Activated CD8-positive, alpha-beta memory T cell treated with anti-CD3 and anti-CD28 coated beads for 48 hours (primary cell): ENCODE results near the gene AP4M1.

ENCODE experiments used
- DNase-seq, 3 experiments: peaks; one replicate each; pipeline ENCODE4 v3.0.0-alpha.2; 2020; ENCODE audit warnings: low read depth in 2 of 3, low spot score in 2 of 3

Gene AP4M1

DNA sequence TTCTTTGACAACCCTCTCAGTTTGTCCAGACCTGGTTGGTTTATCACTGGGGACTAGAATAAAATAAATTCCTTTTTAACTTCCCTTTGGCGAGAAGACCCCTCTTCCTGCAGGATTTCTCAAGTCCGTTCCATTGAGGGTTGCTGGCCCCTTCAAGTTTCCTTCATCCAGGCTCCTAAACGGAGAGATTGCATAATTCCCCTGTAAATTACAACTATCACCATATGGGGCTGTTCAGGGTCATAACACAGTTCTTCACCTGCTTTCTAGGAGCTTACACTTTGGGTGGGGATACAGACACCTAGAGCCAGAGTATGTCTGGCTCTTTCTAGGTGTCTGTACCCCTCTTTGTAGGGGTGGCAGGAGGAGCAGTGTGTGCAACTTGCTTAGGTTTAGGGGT lies 15.9 kb upstream of the AP4M1 start:
- no peak for DNase-seq

DNA sequence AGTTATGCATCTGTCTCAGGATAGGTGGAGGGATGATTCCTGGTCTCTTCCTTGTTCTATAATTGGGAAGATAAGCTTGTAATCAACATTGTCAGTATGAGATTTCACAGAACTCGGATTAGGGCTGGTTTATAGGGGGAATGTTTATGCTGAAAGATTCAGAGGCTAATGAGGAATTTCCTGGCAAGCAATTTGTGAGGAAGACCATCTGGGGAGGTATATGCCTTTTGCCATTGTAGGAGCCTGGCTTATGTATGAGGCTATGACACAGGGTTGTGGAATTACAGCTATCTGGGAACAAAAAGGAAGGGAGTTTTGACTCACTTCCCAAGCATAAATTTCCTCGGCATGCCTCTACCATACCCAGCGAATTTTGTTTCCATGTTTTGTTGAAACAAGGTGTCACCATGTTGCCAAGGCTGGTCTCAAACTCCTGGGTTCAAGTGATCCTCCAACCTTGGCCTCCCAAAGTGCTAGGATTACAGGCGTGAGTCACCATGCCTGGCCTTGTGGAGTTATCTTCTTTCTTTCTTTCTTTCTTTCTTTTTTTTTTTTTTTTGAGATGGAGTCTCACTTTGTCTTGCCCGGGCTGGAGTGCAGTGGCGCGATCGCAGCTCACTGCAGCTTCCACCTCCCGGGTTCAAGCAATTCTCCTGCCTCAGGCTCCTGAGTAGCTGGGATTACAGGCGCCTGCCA lies 14.2 kb upstream of the AP4M1 start:
- DNase-seq = no peak

DNA sequence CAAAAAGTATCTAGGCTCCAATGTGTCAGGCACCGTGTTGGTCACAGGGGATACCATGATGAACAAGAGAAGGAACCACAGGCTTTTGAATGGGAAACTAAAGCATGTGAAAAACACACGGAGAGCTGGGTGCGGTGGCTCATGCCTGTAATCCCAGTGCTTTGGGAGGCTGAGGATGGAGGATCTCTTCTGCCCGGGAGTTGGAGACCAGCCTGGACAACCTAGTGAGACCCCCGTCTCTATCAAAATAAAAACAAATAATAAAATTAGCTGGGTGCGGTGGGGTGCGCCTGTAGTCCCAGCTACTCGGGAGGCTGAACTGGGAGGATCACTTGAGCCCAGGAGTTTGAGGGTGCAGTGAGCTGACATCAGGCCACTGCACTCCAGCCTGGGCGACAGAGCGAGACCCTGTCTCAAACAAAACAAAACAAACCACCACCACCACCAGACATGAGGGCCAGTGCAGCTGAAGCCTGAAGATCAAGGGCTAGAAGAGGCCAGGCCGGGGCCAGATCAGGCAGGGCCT lies 13.3 kb upstream of the AP4M1 start:
- DNase-seq = no peak

DNA sequence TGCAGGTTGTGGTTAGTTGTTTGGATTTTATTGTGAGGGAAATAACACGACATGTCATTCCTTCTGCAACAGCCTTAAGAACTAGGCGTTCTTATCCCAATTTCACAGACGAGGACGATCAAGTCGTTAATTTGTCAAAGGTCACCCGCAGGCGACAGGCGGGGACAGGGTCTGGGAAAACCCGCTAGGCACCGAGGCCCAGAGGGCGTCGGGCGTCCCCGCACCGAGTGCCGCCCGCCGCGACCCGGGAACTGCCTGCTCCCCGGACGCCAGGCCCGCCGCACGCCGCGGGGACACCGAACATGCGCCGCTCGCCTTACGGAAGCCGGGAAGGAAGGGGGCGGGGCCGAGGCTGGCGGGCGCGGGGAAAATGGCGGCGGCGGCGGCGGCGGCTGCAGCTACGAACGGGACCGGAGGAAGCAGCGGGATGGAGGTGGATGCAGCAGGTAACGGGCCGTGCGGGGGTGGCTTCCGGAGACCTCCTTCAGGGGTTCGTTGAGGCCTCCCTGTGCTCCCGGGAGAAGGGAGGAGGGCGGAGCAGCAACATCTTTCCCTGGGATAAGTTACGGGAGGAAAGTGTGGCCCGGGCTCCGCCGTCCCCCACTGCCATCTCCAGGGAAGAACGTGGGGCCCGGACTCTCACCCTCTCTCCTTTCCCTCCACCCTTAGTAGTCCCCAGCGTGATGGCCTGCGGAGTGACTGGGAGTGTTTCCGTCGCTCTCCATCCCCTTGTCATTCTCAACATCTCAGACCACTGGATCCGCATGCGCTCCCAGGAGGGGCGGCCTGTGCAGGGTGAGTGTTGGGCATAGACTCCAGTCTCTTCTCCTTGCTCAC lies 12.6 kb upstream of the AP4M1 start, which contains the start of gene COPS6:
Gene COPS6 (plus strand): TSS at position 349 of the 837 bp plus-strand sequence. CDS start 22 bp downstream, at position 371.
- DNase-seq = peak; percentile 71 to 85 (median 81)

DNA sequence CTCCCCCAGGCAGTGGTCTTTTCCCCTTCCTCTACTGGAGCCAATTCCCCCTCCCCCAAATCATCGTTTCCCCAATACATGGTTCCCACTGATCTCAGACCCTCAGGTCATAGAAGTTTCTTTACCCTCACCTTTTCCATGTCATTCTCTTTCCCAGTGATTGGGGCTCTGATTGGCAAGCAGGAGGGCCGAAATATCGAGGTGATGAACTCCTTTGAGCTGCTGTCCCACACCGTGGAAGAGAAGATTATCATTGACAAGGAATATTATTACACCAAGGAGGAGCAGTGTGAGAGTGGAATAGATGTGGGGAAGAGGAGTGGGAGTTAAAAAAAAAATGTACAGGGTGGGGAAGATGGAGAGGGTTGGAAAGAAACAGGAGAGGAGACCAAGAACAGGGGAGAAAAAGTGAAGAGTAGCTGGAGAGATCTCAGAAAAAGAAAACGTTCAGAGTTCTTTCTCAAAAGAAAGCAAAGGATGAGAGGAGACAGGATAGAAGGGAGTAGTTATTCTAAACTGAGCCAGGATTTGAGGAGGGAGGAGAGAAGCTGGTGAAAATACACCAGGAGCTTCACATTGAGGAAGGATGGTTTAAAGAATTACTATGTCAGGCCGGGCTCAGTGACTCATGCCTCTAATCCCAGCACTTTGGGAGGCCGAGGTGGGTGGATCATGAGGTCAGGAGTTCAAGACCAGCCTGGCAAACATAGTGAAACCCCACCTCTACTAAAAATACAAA lies 11.8 kb upstream of the AP4M1 start:
- no peak for DNase-seq

DNA sequence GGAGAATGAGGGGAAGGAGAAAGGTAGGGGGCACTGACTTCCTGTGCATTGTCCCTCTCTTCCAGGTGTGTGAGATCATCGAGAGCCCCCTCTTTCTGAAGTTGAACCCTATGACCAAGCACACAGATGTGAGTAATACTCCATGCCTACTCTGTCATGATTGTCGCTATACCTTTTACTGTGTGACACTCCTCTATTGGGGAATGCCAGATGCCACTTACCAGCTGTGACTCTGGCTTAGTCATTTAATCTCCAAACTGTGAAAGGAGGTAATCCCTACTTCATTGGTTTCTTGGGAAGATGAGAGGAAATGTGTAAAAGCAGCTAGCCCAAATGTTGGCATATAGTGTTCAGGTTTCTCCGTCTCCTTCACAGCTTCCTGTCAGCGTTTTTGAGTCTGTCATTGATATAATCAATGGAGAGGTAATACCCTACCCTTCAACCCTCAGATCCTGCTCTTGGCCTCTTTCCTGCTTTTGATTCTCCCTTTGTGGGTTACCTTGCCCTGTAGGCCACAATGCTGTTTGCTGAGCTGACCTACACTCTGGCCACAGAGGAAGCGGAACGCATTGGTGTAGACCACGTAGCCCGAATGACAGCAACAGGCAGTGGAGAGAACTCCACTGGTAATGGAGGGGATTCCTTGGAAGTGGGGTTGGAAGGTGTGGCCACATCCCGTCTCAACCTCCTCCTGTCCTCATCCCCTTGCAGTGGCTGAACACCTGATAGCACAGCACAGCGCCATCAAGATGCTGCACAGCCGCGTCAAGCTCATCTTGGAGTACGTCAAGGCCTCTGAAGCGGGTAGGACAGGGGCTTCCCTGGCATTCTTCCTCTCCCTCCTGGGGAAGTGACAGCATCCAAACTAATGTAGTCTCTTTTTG lies 10.7 kb upstream of the AP4M1 start:
- no peak for DNase-seq

DNA sequence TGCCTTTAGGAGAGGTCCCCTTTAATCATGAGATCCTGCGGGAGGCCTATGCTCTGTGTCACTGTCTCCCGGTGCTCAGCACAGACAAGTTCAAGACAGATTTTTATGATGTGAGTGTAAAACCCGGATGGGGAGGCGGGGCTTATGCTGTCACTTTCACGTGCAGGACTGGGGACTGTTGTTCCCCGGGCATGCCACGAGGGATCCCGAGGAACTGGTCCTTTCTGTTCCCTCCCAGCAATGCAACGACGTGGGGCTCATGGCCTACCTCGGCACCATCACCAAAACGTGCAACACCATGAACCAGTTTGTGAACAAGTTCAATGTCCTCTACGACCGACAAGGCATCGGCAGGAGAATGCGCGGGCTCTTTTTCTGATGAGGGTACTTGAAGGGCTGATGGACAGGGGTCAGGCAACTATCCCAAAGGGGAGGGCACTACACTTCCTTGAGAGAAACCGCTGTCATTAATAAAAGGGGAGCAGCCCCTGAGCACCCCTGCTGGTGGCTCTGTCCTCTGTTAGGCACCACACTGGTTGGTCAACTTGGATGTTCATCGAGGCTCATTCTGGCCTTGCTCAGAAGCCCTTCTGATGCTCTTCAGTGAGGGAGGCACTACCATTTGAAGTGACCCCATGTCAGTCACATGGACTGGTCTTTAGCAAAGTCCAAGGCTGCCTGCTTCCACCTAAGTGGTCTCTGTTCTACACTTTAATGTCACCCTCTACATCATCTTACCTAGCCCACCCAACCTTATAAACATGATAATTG lies 9.8 kb upstream of the AP4M1 start:
- DNase-seq = no peak

DNA sequence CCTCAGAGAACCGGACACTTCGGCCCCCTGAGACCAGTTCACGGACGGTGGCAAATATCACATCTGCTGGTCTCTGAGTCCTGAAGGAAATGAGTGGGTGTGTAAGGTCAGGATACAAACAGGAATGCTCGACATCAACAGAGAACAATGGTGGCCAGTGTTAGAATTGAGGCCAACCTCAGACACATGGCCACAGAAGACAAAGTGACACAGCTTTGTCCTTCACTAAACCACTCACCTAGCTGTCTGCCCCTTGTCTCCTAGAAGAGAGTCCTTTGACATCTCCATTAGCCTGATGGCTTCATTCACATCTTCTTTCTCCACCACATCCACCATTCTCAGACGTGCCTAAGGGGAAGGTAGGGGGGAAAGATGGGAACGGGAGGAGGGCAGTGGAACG lies 8.4 kb upstream of the AP4M1 start:
- no peak for DNase-seq

DNA sequence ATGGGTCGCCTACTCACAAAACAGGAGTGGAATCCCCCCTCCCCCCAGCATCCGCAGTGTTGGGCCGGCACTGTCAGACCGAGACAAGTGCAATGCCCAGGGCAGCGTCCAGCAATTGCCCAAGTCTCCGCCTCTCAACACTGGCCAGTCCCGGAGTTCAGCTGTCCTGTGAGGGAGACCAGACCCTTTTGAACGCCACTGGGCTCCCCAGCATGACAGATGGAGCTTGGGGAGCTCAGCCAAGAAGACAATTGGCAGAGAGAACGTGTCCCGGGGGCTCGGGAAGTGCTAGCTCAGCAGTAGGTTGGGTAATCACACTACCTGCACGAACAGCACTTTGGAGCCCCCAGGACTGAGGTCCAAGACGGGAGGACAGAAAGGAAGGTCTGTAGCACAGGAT lies 7.9 kb upstream of the AP4M1 start:
- DNase-seq = no peak

DNA sequence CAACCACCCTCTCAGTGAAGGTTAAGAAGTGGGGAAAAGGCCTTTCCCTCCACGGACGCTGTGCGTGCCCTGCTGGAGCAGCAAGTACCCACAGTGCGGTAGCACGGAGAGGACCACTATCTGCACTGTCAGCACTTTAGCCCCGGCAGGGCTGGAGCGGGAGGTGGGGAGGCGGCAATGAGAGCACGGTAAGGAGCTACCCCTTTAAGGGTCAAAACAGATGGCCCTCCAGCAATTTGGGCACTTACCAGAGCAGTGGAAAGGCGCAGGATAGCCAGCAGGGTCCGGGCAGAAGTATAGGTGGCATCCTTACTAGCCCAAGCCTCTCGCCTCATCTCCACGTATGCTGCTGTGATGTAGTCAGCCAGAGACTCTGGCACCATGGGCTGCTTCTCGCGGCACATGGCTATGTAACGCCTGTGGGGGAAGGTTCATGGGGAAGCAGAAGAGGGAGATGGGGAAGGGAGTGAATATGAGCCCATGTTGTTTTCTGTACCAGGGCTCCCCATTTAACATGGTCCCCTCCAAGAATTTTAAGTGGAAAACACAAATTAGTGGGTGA lies 7.4 kb upstream of the AP4M1 start:
- no peak for DNase-seq

DNA sequence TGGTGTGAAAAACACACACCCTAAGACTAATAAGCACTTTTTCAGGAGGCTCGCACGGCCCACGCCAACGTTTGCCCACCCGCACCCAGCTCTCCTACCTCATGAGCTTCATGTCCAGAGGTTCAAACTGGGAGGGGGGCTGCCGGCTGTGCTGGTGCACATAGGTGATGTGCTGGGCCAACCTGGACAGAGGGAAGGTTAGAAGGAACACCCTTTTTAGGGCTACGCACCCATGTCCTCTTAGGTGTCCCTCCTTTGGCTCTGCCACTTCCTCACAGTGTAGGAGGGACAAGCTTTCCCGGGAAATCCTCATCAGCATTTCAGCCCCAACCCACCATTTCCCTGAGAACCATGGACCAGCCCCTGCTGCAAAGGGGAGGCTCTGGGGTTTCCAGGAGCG lies 6.2 kb upstream of the AP4M1 start:
- DNase-seq = no peak

DNA sequence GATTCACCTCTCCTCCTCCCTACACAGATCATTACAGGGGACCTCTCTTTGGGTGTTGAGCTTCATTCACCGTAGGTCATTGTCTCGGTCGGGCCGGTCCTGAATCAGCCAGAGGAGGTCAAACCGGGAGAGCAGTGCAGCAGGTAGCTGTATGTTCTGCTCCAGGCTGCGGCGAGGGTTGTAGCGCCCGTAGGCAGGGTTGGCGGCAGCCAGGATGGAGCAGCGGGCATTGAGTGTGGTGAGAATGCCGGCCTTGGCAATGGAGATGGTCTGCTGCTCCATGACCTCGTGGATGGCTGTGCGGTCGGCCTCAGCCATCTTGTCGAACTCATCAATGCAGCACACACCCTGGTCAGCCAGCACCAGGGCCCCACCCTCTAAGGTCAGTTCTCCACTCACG lies 5.7 kb upstream of the AP4M1 start:
- DNase-seq = no peak

DNA sequence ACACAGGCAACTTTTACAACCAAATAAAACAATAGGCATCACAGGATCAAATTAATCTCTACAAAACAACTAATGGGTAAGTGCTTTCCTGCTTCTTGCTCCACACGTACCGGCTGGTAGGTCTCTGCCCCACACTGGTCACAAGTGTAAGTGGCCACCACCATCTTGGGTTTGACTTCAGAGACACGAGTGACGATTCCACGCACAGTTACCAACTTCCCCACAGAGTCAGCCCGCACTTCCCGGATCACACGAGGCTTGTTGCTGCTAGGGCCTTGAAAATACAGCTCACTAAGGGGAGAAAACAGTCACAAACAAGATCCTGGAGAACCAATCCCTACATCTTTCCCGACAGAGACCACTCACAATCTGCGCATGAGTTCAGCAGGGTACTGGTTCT lies 2.5 kb upstream of the AP4M1 start:
- no peak for DNase-seq

DNA sequence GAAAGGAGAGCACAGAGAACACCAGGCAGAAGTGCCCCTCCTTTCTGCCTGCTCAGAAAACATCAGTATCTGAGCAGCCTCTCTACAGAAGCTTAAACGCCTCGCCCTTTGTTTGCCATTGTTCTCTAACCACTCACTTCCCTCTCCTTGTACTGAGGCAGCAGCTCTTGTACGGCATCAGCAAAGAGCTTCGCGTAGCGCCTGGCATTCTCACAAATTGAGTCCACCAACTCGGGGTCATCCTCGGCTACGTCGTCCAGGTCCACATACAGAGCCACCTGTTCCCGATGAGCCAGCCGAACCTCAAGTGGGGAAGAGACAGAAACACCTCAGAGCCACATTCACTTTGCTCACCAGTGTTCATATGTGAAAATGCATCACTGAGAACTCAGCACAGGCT lies 2.0 kb upstream of the AP4M1 start:
- no peak for DNase-seq

DNA sequence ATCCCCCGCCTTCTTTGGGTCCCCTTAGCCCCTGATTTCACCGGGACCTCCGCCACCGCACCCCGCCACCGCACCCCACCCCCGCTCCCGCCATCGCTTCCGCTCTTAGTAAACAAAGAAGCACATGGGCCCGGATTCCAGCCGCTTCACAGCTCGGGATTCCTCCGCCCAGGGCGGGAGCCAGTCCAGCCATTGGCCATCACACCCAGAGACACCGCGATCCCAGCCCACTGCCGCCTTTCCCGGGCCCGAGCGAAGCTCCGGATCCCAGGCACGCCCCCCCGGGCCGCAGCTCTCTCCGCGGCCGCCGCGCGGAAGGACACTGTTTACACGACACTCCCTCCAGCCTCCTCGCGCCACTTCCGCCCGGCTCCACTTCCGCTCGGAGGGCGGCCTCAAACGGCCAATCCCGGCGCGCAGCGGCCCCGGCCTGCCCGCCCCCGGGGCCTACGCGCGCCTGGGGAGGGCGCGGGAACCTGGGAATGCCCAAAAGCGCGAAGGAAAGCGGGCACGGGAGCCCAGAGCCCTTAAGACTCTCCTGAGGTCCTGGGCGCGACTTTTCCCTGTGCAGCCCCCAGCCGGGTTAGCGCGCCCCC lies 925 bp upstream of the AP4M1 start:
- DNase-seq = peak; percentile 70 to 82 (median 71)

DNA sequence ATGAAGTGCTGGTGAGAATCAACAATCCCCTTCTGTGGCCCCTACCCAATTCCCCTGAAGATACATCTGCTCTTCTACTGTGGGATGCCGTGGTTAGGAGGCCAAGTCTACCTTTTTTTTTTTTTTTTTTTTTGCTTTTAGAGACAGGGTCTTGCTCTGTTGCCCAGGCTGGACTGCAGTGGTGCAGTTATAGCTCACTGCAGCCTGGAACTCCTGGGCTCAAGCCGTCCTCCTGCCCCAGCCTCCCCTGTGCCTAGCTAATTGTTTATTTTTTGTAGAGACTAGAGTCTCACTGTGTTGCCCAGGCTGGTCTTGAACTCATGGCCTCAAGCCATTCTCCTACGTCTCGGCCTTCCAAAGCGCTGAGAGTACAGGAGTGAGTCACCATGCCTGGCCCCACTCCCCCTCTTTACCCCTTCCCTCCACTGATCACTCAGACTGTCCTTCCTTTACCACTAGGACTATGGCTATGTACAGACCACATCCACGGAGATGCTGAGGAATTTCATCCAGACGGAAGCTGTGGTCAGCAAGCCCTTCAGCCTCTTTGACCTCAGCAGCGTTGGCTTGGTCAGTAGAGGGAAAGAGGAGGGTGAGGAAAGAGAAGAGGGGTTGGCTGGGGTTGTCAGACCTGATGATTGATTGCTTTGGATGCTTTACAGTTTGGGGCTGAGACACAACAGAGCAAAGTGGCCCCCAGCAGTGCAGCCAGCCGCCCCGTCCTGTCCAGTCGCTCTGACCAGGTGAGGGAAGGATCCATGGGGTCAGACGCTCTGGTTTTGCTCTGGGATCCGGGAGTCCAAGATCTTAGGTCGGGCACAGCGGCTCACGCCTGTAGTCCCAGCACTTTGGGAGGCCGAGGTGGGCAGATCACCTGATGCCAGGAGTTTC lies 1.8 kb downstream of the AP4M1 start:
- no peak for DNase-seq

DNA sequence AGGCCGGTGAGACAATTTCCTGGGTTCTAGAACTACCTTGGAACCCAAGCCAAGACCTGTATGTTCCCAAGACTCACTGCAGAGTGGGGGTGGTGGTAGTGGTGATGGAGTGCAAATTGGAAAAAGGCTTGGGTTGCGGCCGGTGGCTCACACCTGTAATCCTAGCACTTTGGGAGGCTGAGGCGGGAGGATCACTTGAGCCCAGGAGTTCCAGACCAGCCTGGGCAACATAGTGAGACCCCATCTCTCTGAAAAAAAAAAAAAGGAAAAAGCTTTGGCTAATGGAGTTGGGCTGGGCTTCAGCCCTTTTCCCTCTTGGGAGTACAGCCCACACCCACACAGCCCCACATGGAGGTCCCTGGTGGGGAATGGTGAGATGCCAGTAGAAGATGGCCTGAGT lies 4.1 kb downstream of the AP4M1 start:
- no peak for DNase-seq

DNA sequence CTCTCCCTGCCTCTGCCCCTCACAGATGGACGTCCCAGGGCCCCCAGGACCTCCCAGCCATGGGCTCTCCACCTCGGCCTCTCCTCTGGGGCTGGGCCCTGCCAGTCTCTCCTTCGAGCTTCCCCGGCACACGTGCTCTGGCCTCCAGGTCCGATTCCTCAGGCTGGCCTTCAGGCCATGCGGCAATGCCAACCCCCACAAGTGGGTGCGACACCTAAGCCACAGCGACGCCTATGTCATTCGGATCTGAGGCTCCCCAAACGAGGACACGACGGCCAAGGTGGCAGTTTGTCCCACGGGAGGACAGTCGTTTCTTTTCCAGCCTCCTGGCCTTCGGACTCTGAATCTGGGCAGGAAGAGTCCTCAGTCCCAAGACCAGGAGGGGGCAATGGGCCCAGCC lies 5.2 kb downstream of the AP4M1 start:
- no peak for DNase-seq
